ENCODE measurements around the gene BEND3.
"Not testable (repeated sequence)": the region's sequence is repeated elsewhere in the genome, so short reads cannot be mapped to it uniquely, and the experiment has no call there.

The BEND3 gene

DNA sequence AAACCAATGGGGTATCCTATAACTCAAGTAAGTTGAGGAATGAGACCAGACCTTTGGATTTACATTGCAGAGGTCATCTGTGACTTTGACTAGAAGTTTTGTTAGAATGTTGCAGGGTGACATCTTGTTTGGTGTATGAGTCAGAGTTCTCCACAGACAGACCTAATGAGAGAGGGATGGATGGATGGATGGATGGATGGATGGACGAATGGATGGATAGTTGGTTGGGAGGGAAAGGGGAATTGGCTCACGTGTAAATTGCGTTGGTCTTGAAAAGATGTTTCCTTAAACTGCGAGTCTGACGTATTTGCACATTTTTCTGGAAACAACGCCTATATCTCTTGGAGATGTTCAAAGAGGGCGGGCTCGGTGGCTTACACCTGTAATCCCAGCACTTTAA, 88.3 kb downstream of the BEND3 start:
- DNase-seq: no peak

DNA sequence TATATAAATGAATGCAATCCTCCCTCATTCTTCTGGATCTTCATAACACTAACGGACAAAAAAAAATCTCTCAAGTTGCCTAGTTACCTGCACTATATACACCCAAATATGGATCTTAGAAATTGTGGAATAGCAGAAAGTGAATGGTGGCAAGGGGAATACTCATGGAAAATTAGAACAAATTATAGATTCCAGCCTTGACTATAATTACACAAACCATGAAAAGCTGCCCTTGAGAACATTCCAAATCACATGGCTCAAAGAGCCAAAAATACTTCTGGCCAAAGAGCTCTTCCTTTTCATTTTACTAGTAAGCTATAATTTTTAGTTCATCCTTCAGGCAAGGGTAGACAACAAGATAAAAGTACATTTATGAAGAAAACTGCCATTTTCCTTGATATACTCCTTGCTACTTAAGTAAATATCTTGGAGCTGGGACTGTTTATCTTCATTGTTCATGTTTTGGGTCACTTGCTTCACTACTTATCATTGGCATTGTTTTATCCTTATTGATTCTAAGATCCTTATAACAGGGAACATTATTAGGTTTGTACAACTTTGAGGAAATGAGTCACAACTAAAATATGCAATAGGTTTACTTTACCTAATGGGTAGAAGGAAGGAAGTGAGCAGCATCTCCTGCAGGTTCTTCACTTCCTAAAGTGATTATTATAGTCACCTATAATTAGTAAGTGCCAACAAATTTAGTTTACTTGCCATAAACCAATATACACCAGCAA, 93.7 kb downstream of the BEND3 start:
- DNase-seq: no peak

DNA sequence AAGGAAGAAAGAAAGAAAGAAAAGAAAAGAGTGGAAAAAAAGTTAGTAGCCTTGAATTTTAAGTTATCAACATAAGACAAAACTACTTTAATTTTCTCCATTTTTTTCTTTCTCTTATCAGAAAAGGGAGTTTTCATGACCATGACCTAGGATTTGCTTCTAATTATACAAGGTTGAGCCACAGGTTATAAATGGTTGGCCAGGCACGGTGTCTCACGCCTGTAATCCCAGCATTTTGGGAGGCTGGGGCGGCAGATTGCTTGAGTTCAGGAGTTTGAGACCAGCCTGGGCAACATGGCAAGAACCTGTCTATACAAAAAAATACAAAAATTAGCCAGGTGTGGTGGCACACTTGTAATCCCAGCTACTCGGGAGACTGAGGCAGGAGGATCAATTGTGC, 95.1 kb downstream of the BEND3 start:
- DNase-seq: no peak

DNA sequence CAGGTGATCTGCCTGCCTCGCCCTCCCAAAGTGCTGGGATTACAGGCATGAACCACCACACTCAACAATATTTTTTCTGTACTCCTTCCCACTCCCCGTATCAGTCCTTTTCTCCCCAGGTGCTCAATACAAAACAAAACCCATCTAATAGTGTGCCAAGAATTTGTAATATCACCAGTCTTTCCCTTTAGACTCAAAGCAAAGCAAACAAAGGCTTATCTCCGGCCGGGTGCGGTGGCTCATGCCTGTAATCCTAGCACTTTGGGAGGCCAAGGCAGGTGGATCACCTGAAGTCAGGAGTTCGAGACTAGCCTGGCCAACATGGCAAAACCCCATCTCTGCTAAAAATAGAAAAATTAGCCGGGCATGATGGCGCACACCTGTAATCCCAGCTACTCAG, 95.7 kb downstream of the BEND3 start:
- not testable (repeated sequence) for DNase-seq

DNA sequence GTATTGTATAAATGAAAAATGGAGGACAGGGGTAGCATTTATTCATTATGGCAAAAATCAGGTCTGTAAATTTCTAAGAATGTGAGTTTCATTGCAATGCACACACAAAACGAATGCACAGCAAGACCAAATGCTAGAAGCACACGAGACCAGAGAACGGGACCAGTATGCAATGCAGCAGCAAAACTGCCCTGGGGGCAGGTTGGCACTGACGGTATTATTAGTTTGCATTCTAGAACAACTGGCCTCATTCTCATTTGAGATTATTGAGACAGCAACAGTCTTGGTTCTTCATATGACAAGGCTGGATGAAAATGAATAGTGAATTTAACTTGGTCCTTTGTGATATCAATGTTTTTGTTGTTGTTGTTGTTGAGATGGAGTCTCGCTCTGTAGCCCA, 96.3 kb downstream of the BEND3 start:
- no peak for DNase-seq
